Measurements from ENCODE around the gene PEPD.

The PEPD gene

GRCh38 chr19:33347300-33347699 lies 174.3 kb downstream of the PEPD start:
- no peak for DNase-seq

GRCh38 chr19:33346665-33347064 lies 174.9 kb downstream of the PEPD start:
- DNase-seq = no peak

- DNase-seq = no peak
Measured at GRCh38 chr19:33345163-33345562, 176.4 kb downstream of the PEPD start.

GRCh38 chr19:33344573-33344925 lies 177.0 kb downstream of the PEPD start:
- DNase-seq = no peak

- no peak for DNase-seq
Measured at GRCh38 chr19:33343859-33344572, 177.6 kb downstream of the PEPD start.

- no peak for DNase-seq
Measured at GRCh38 chr19:33343301-33343700, 178.3 kb downstream of the PEPD start.

GRCh38 chr19:33340991-33341390 lies 180.6 kb downstream of the PEPD start:
- DNase-seq = no peak

GRCh38 chr19:33339016-33339984 lies 182.3 kb downstream of the PEPD start:
- DNase-seq = no peak

Data from amniotic stem cell (primary cell).